ENCODE data around the gene PMPCA. TPM values are rescaled to one million over a fixed set of nuclear protein-coding genes. Genes with fewer than 3 reads are reported as not detected.

The PMPCA gene
- total RNA-seq, 1 experiment from 2014 or later = 54.9 TPM

- TF ChIP-seq CTCF (conservative IDR thresholded peaks at IDR 0.05; ENCODE audit: low read depth, low read length) (no peak), EZH2 (IDR thresholded peaks at IDR 0.05; ENCODE audit: low read length, unreplicated experiment) (no peak)
- no peaks in the 10 kb centered on the region for H3K9me3 ChIP-seq (ENCODE audit: low read length)
- H3F3A ChIP-seq (ENCODE audit: low read length, unreplicated experiment) = no peaks in the 10 kb centered on the region
- no peaks in the 10 kb centered on the region for H4K20me1 ChIP-seq (ENCODE audit: low read length)
- ChIA-PET POLR2A (ENCODE audit: unreplicated experiment) (no interaction called here), CTCF (interaction anchor here (0.7 kb wide), 1 partner anchor 9 kb away, joined by 3 read pairs; no protein-coding TSS in a partner anchor)
- no peak for DNase-seq
- no peak for ATAC-seq
- no peaks in the 10 kb centered on the region for H3K27me3 ChIP-seq (ENCODE audit: low read length)
- no peak overlapping the region for H3K4me3 ChIP-seq (ENCODE audit: low read length)
- no TSS peak for BruUV-seq (replicated peaks)
- H3K27ac ChIP-seq (ENCODE audit: low read length) = no peak overlapping the region
- H3K36me3 ChIP-seq (ENCODE audit: low read depth, low read length) = no peaks in the 10 kb centered on the region
- H3K79me2 ChIP-seq (ENCODE audit: low read length) = no peaks in the 10 kb centered on the region
- H2AFZ ChIP-seq (ENCODE audit: low read length) = no peak overlapping the region
- no peak overlapping the region for H3K9ac ChIP-seq (ENCODE audit: low read length)
- H3K4me2 ChIP-seq (ENCODE audit: low read length) = no peak overlapping the region
- no peaks in the 10 kb centered on the region for H3K9me2 ChIP-seq (replicated peaks; ENCODE audit: low read length)
- intact Hi-C loops (cut with micrococcal nuclease) = no loop called here
- peaks cover 9% of the 10 kb centered on the region; the same call in 1 of the 2 replicates for H3K4me1 ChIP-seq (ENCODE audit: insufficient read depth, low read length)
These were observed 42.9 kb upstream of the PMPCA start for GRCh38 chr9:136367296-136368145.

- Histone ChIP-seq H3K9me3 (ENCODE audit: low read length) (no peaks in the 10 kb centered on the region), H3F3A (ENCODE audit: low read length, unreplicated experiment) (no peaks in the 10 kb centered on the region), H3K4me2 (ENCODE audit: low read length) (no peak overlapping the region), H3K9ac (ENCODE audit: low read length) (no peak overlapping the region), H3K27me3 (ENCODE audit: low read length) (no peaks in the 10 kb centered on the region), H3K9me2 (replicated peaks; ENCODE audit: low read length) (no peaks in the 10 kb centered on the region), H3K36me3 (ENCODE audit: low read depth, low read length) (no peaks in the 10 kb centered on the region), H2AFZ (ENCODE audit: low read length) (no peak overlapping the region), H4K20me1 (ENCODE audit: low read length) (no peaks in the 10 kb centered on the region), H3K4me3 (ENCODE audit: low read length) (no peak overlapping the region), H3K4me1 (ENCODE audit: insufficient read depth, low read length) (peaks cover 5% of the 10 kb centered on the region; the same call in 1 of the 2 replicates), H3K79me2 (ENCODE audit: low read length) (no peaks in the 10 kb centered on the region), H3K27ac (ENCODE audit: low read length) (no peak overlapping the region)
- no TSS peak for BruUV-seq (replicated peaks)
- intact Hi-C loops (cut with micrococcal nuclease) = no loop called here
- ChIA-PET CTCF (no interaction called here), POLR2A (ENCODE audit: unreplicated experiment) (no interaction called here)
- ATAC-seq (no peak), DNase-seq (no peak)
- TF ChIP-seq EZH2phosphoT487 (IDR thresholded peaks at IDR 0.05; ENCODE audit: borderline replicate concordance, low read length) = no peak
- no peak for TF ChIP-seq EZH2 (IDR thresholded peaks at IDR 0.05; ENCODE audit: low read length, unreplicated experiment)
- TF ChIP-seq CTCF (conservative IDR thresholded peaks at IDR 0.05; ENCODE audit: low read depth, low read length) = no peak
These were observed 42.3 kb upstream of the PMPCA start for GRCh38 chr9:136368190-136368589.

- TF ChIP-seq EZH2 (IDR thresholded peaks at IDR 0.05; ENCODE audit: low read length, unreplicated experiment) (no peak), EZH2phosphoT487 (IDR thresholded peaks at IDR 0.05; ENCODE audit: borderline replicate concordance, low read length) (no peak), CTCF (conservative IDR thresholded peaks at IDR 0.05; ENCODE audit: low read depth, low read length) (no peak)
- H3F3A ChIP-seq (ENCODE audit: low read length, unreplicated experiment) = no peaks in the 10 kb centered on the region
- no peak for ATAC-seq
- no peaks in the 10 kb centered on the region for H4K20me1 ChIP-seq (ENCODE audit: low read length)
- no peak overlapping the region for H3K4me3 ChIP-seq (ENCODE audit: low read length)
- no peak overlapping the region for H3K9ac ChIP-seq (ENCODE audit: low read length)
- H3K27me3 ChIP-seq (ENCODE audit: low read length) = no peaks in the 10 kb centered on the region
- H3K79me2 ChIP-seq (ENCODE audit: low read length) = no peaks in the 10 kb centered on the region
- ChIA-PET POLR2A (ENCODE audit: unreplicated experiment) (no interaction called here), CTCF (no interaction called here)
- no peaks in the 10 kb centered on the region for H3K36me3 ChIP-seq (ENCODE audit: low read depth, low read length)
- H3K4me2 ChIP-seq (ENCODE audit: low read length) = no peak overlapping the region
- H3K4me1 ChIP-seq (ENCODE audit: insufficient read depth, low read length) = no peaks in the 10 kb centered on the region
- intact Hi-C loops (cut with micrococcal nuclease) = no loop called here
- no peak for DNase-seq
- no peak overlapping the region for H2AFZ ChIP-seq (ENCODE audit: low read length)
- BruUV-seq (replicated peaks) = no TSS peak
- H3K9me3 ChIP-seq (ENCODE audit: low read length) = no peaks in the 10 kb centered on the region
- H3K9me2 ChIP-seq (replicated peaks; ENCODE audit: low read length) = no peaks in the 10 kb centered on the region
- no peak overlapping the region for H3K27ac ChIP-seq (ENCODE audit: low read length)
These were observed 40.4 kb upstream of the PMPCA start for GRCh38 chr9:136370037-136370436.
